Measurements from ENCODE around the gene KCNC2.

The KCNC2 gene

GRCh38 chr12:75097003-75097402, 112.6 kb downstream of the KCNC2 start:
- TF ChIP-seq Cebpa-rat (IDR thresholded peaks at IDR 0.05) = no peak
- H3K4me1 ChIP-seq = no peaks in the 10 kb centered on the region

GRCh38 chr12:75087654-75088053, 122.0 kb downstream of the KCNC2 start:
- no peak overlapping the region for H3K9ac ChIP-seq
- H3K4me3 ChIP-seq = no peak overlapping the region
- no peak overlapping the region for H3K27ac ChIP-seq
- H3K4me2 ChIP-seq = no peak overlapping the region
- H3K36me3 ChIP-seq = no peaks in the 10 kb centered on the region
- no peaks in the 10 kb centered on the region for H4K20me1 ChIP-seq
- TF ChIP-seq Cebpa-rat (IDR thresholded peaks at IDR 0.05) = no peak
- no peaks in the 10 kb centered on the region for H3K4me1 ChIP-seq
- no peaks in the 10 kb centered on the region for H3K27me3 ChIP-seq
- peaks cover 0 to 3% (median 0%) of the 10 kb centered on the region in 11 experiments; a peak in 1 of 22 replicates for H3K9me3 ChIP-seq (replicated peaks in 1 of 11)

More at GRCh38 chr12:75097003-75097402, 112.6 kb downstream of the KCNC2 start:
- Histone ChIP-seq H3K9me3 (replicated peaks in 1 of 11) (no peaks in the 10 kb centered on the region), H3K36me3 (no peaks in the 10 kb centered on the region), H3K4me2 (no peak overlapping the region), H3K9ac (no peak overlapping the region), H3K4me3 (no peak overlapping the region), H4K20me1 (no peaks in the 10 kb centered on the region), H3K27ac (no peak overlapping the region), H3K27me3 (no peaks in the 10 kb centered on the region)

GRCh38 chr12:75086091-75087038, 123.3 kb downstream of the KCNC2 start:
- no peaks in the 10 kb centered on the region for H3K36me3 ChIP-seq
- no peak overlapping the region for H3K27ac ChIP-seq
- no peak for TF ChIP-seq Cebpa-rat (IDR thresholded peaks at IDR 0.05)

GRCh38 chr12:75081305-75081704, 128.3 kb downstream of the KCNC2 start:
- no peak overlapping the region for H3K4me3 ChIP-seq
- H3K27me3 ChIP-seq = no peaks in the 10 kb centered on the region
- H4K20me1 ChIP-seq = no peaks in the 10 kb centered on the region
- no peak for TF ChIP-seq Cebpa-rat (IDR thresholded peaks at IDR 0.05)
- no peaks in the 10 kb centered on the region for H3K36me3 ChIP-seq
- peaks cover 0 to 3% (median 0%) of the 10 kb centered on the region in 11 experiments; a peak in 1 of 22 replicates for H3K9me3 ChIP-seq (replicated peaks in 1 of 11)
- H3K4me2 ChIP-seq = no peak overlapping the region
- no peak overlapping the region for H3K27ac ChIP-seq
- no peak overlapping the region for H3K9ac ChIP-seq
- no peaks in the 10 kb centered on the region for H3K4me1 ChIP-seq

More at GRCh38 chr12:75086091-75087038, 123.3 kb downstream of the KCNC2 start:
- Histone ChIP-seq H3K9ac (no peak overlapping the region), H3K4me2 (no peak overlapping the region), H3K4me3 (no peak overlapping the region), H4K20me1 (no peaks in the 10 kb centered on the region), H3K27me3 (no peaks in the 10 kb centered on the region), H3K9me3 (replicated peaks in 1 of 11) (peaks cover 0 to 3% (median 0%) of the 10 kb centered on the region in 11 experiments; a peak in 1 of 22 replicates), H3K4me1 (no peaks in the 10 kb centered on the region)

- Histone ChIP-seq H3K4me1 (no peaks in the 10 kb centered on the region), H4K20me1 (no peaks in the 10 kb centered on the region), H3K4me3 (no peak overlapping the region), H3K4me2 (no peak overlapping the region), H3K27ac (no peak overlapping the region), H3K9ac (no peak overlapping the region), H3K27me3 (no peaks in the 10 kb centered on the region), H3K36me3 (no peaks in the 10 kb centered on the region), H3K9me3 (replicated peaks in 1 of 11) (peaks cover 0 to 3% (median 0%) of the 10 kb centered on the region in 11 experiments; a peak in 1 of 22 replicates)
- no peak for TF ChIP-seq Cebpa-rat (IDR thresholded peaks at IDR 0.05)
Measured at GRCh38 chr12:75080582-75080981, 129.1 kb downstream of the KCNC2 start.

- H3K4me3 ChIP-seq = no peak overlapping the region
- no peak for TF ChIP-seq Cebpa-rat (IDR thresholded peaks at IDR 0.05)
- no peak overlapping the region for H3K9ac ChIP-seq
- H3K27me3 ChIP-seq = no peaks in the 10 kb centered on the region
- H3K4me2 ChIP-seq = no peak overlapping the region
- no peaks in the 10 kb centered on the region for H3K9me3 ChIP-seq (replicated peaks in 1 of 11)
- no peaks in the 10 kb centered on the region for H4K20me1 ChIP-seq
- no peak overlapping the region for H3K27ac ChIP-seq
- H3K36me3 ChIP-seq = no peaks in the 10 kb centered on the region
- no peaks in the 10 kb centered on the region for H3K4me1 ChIP-seq
Measured at GRCh38 chr12:75065482-75065881, 144.2 kb downstream of the KCNC2 start.

GRCh38 chr12:75062691-75063090, 146.9 kb downstream of the KCNC2 start:
- TF ChIP-seq Cebpa-rat (IDR thresholded peaks at IDR 0.05) = no peak
- no peak overlapping the region for H3K9ac ChIP-seq

GRCh38 chr12:75058228-75058627, 151.4 kb downstream of the KCNC2 start:
- H3K9ac ChIP-seq = no peak overlapping the region
- H3K4me3 ChIP-seq = no peak overlapping the region
- no peak for TF ChIP-seq Cebpa-rat (IDR thresholded peaks at IDR 0.05)
- H3K36me3 ChIP-seq = no peaks in the 10 kb centered on the region
- no peaks in the 10 kb centered on the region for H3K4me1 ChIP-seq
- H3K27me3 ChIP-seq = no peaks in the 10 kb centered on the region
- no peaks in the 10 kb centered on the region for H4K20me1 ChIP-seq
- H3K9me3 ChIP-seq (replicated peaks in 1 of 11) = no peaks in the 10 kb centered on the region
- no peak overlapping the region for H3K27ac ChIP-seq
- no peak overlapping the region for H3K4me2 ChIP-seq

More at GRCh38 chr12:75062691-75063090, 146.9 kb downstream of the KCNC2 start:
- Histone ChIP-seq H3K4me3 (no peak overlapping the region), H4K20me1 (no peaks in the 10 kb centered on the region), H3K9me3 (replicated peaks in 1 of 11) (no peaks in the 10 kb centered on the region), H3K27ac (no peak overlapping the region), H3K36me3 (no peaks in the 10 kb centered on the region), H3K4me2 (no peak overlapping the region), H3K27me3 (no peaks in the 10 kb centered on the region), H3K4me1 (no peaks in the 10 kb centered on the region)

GRCh38 chr12:75048767-75049166, 160.9 kb downstream of the KCNC2 start:
- H4K20me1 ChIP-seq = no peaks in the 10 kb centered on the region
- no peak overlapping the region for H3K4me2 ChIP-seq
- no peak overlapping the region for H3K27ac ChIP-seq
- H3K4me3 ChIP-seq = no peak overlapping the region
- TF ChIP-seq Cebpa-rat (IDR thresholded peaks at IDR 0.05) = no peak
- no peaks in the 10 kb centered on the region for H3K4me1 ChIP-seq
- H3K27me3 ChIP-seq = no peaks in the 10 kb centered on the region
- H3K9ac ChIP-seq = no peak overlapping the region
- no peaks in the 10 kb centered on the region for H3K36me3 ChIP-seq
- H3K9me3 ChIP-seq (replicated peaks in 1 of 11) = no peaks in the 10 kb centered on the region

Measured in BLaER1 treated with 17β-estradiol and CSF1 and Interleukin-3, amounts not matched to agents 10 nM and 100 nM (cell line).